Left kidney (tissue), 2 donors: ENCODE measurements around the gene ALG1. TPM values are rescaled to one million over a fixed set of nuclear protein-coding genes. Genes with fewer than 3 reads are reported as not detected.
"Not testable (repeated sequence)": the region's sequence is repeated elsewhere in the genome, so short reads cannot be mapped to it uniquely, and the experiment has no call there.

Experiments
- DNase-seq: peaks from one replicate; pipeline ENCODE4 v3.0.0-alpha.2; 2013
- polyA plus RNA-seq: library from polyadenylated mRNA; unstranded; fragments of 120-200 nt; gene quantifications from one replicate; pipeline ENCODE4 v1.2.1, GENCODE V29; 2013; ENCODE audit not compliant: insufficient read length

Gene ALG1
- polyA plus RNA-seq, 1 donor: 23.5 TPM

DNA sequence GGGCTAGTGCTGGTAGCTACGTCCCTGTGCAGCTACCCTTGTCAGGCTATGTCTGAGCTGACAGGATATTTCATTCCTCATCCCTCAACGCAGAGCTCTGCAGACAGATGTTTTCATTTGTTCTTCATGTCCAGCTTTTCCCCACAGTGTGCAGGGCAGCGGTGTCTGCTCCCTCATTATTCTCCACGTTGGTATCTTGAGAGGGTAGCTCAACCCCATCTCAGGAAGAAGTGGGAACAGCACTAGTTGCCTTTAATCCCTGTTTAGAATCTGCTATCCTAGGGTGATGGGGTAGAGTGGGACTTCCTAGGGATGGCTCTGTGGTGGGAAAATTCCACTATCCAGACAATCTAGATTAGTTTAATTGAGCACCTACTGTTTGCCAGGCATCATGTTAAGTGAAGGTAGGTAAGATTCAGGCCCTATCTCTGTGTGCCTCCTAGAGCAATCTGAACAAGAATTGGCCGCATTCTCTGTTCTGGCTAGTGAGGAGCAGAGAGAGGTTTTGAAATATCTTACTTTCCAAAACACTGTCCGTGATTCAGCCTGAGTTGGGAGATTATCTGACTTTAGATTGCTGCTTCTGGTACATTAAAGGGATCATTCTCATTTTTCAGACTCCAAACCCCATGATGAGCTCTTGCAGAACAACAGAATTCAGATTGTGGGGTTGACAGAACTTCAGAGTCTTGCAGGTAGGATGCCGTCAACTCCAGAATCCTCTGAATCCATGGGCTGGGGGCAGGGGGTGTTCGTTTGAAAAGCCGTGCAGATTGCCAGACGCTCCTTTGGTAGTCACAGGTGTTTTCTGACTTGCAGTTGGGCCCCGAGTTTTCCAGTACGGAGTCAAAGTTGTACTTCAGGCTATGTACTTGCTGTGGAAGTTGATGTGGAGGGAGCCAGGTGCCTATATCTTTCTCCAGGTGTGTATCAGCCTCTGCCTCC lies 963 bp downstream of the ALG1 start:
- no peak for DNase-seq

DNA sequence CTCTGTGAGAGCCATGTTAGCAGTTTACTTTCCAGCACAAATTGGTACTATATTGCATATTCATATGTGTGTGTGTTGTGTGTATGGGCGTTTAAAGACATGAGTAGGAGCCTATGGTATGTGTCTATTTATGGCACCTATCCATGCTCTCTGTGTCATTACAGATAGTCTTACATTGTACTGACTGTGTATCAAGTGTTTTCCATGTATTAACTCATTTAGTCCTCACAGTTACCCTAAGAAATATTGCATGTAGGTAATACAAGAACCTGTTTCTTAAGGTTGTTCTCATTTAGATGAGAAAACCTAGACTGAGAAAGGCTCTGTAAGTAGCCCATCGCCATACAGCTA lies 1.6 kb downstream of the ALG1 start:
- no peak for DNase-seq

DNA sequence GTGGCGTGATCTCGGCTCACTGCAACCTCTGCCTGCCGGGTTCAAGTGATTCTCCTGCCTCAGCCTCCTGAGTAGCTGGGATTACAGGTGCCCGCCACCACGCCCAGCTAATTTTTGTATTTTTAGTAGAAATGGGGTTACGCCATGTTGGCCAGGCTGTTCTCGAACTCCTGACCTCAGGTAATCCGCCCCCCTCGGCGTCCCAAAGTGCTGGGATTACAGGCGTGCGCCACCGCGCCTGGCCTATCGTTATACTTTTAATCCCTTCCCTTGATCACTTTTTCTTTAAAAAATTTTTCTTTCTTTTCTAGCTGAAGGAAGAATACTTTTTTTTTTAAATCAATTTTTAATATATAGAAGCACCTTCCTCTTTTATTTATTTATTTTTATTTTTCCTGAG lies 2.1 kb downstream of the ALG1 start:
- DNase-seq: not testable (repeated sequence)

GRCh38 chr16:5075637-5076036 lies 4.0 kb downstream of the ALG1 start:
- no peak for DNase-seq

GRCh38 chr16:5077304-5077703 lies 5.7 kb downstream of the ALG1 start:
- DNase-seq: no peak

GRCh38 chr16:5078626-5079025 lies 7.0 kb downstream of the ALG1 start:
- no peak for DNase-seq

GRCh38 chr16:5080461-5080860 lies 8.8 kb downstream of the ALG1 start:
- not testable (repeated sequence) for DNase-seq

DNA sequence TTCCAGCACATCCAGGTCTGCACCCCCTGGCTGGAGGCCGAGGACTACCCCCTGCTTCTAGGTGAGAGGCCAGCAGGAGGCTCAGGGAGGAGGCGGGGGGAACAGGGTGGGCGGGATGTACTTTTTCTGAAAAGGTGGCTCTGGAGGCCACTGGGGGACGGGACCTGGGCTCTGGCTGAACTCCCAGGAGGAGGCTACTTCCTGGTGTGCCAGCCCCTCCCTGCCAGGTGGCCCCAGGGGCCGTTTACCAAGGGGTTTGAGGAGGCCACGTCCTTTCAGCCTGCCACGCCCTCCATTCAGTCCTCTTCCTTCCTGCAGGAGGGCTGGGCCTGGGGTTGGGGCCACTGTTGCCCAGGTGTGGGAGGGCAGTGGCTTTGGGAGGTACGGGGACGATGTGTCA lies 9.4 kb downstream of the ALG1 start:
- DNase-seq: not testable (repeated sequence)

DNA sequence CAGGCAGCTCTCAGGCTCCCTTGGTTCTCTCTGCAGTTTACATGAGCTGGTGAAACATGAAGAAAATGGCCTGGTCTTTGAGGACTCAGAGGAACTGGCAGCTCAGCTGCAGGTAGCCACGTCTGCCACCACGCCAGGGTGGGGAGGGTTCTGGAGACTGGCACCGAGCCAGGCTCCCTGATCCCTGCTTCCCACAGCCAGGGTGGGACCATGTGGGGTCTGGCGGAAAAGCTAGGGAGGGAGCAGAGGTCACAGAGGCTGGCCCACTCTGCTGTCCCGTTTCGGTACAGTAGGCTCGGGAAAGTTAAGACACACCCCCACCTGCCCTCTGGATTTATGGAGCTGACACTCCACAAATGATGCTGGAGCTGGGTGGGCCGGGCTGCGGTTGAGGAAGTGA lies 12.0 kb downstream of the ALG1 start:
- DNase-seq: not testable (repeated sequence)

- not testable (repeated sequence) for DNase-seq
These were observed 12.6 kb downstream of the ALG1 start for GRCh38 chr16:5084099-5084731.

GRCh38 chr16:5084802-5085201 lies 13.2 kb downstream of the ALG1 start:
- not testable (repeated sequence) for DNase-seq

- not testable (repeated sequence) for DNase-seq
These were observed 14.1 kb downstream of the ALG1 start for GRCh38 chr16:5085716-5086115.

DNA sequence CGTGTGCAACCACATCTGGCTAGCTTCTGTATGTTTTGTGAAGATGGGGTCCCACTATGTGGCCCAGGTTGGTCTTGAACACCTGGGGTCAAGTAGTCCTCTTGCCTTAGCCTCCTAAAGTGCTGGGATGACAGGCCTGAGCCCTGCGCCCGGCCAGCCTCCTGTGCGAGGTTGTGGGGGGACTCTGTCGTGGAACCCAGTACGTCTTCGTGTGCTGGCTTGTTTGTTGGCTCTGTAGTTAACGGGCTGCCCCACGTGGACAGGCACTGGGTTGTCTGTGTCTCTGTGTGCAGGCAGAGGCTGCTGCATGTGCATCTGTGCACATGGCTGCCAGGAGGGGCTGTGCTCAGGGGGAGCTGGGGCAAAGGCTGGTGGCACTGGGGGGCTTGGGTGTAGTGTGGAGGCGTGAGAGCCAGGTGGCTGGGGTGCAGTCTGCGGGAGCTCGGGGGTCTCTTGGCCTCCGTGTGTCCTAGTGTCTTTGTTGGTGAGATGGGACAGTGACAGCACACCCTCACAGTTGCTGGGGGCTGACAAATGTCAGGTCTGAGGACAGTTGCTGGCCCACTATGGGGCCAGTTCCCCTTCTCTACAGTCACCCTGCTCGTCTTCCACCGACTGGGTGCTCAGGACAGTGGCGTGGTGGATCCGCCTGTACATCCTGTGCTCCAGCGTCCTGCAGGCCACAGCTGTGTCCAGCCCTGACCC lies 16.6 kb downstream of the ALG1 start:
- DNase-seq: not testable (repeated sequence)

GRCh38 chr16:5088936-5089335 lies 17.3 kb downstream of the ALG1 start:
- not testable (repeated sequence) for DNase-seq

- not testable (repeated sequence) for DNase-seq
These were observed 18.4 kb downstream of the ALG1 start for GRCh38 chr16:5089911-5090555.

- not testable (repeated sequence) for DNase-seq
These were observed 18.9 kb downstream of the ALG1 start for GRCh38 chr16:5090592-5090991.

GRCh38 chr16:5093081-5093480 lies 21.4 kb downstream of the ALG1 start:
- not testable (repeated sequence) for DNase-seq

- DNase-seq: not testable (repeated sequence)
These were observed 22.1 kb downstream of the ALG1 start for GRCh38 chr16:5093746-5094145.

DNA sequence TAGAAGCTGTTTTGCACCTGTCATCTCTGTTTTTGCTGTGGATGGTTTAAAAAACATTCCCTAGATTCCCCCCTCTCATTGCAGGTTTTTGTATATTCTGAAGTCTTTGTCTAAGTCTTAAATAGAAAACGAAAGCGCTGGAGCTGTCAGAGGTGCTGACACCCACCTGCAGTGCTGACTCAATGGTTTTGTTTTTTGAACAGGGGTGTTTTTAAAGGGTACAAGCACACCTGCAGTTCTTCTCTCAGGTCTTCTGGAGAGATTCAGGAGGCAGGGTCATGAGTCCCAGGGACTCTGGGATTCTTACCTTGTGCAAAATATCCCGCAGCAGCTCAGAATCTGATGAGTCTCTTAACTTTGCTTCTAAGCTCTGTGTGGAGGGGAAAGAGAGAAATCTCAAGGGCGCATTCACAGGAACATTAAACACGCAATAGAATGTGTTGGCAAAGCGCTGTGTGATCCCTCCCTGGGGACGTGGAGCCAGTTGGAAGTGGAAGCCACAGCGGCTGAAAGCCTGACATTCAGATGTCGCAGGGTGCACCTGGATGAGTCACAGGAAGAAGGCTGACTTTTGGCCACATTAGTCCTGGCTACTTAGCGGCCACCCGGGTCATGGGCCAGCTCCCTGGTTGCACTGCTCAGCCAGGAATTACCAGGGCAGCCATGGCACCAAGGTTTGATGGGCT lies 23.6 kb downstream of the ALG1 start:
- not testable (repeated sequence) for DNase-seq

GRCh38 chr16:5096437-5097060 lies 24.9 kb downstream of the ALG1 start:
- DNase-seq: not testable (repeated sequence)

GRCh38 chr16:5097061-5097469 lies 25.4 kb downstream of the ALG1 start:
- not testable (repeated sequence) for DNase-seq
